Measurements from ENCODE around the gene SLC12A9. TPM values are rescaled to one million over a fixed set of nuclear protein-coding genes. Genes with fewer than 3 reads are reported as not detected.

SLC12A9 gene
- total RNA-seq, 3 donors from 2014 or later = 27.9 to 34.0 (median 33.5) TPM

GRCh38 chr7:100895956-100896731, 43.6 kb downstream of the SLC12A9 start:
- DNase-seq = peak; percentile 58 to 73 (median 71)
- H3K4me1 ChIP-seq (ENCODE audit: low read depth) = peaks cover 34% of the 10 kb centered on the region
- no peaks in the 10 kb centered on the region for H3K9me3 ChIP-seq
- intact Hi-C loops (cut with DNase I, micrococcal nuclease) = loop anchor here (5.0 kb wide), 2 partner anchors 71 to 161 kb away; partner anchors contain the start of gene MUC12 (in 1 of the 2)
- no peaks in the 10 kb centered on the region for H3K36me3 ChIP-seq (ENCODE audit: low read depth)
- TF ChIP-seq CTCF (IDR thresholded peaks at IDR 0.05) = no peak
- H3K4me3 ChIP-seq = no peak overlapping the region
- ATAC-seq = peak; percentile 40

- H3K4me1 ChIP-seq (ENCODE audit: low read depth) = peaks cover 34% of the 10 kb centered on the region
- H3K4me3 ChIP-seq = no peak overlapping the region
- DNase-seq = peak in 2 of 3 donors; percentile 70 to 80
- peak; percentile 47 for TF ChIP-seq CTCF (IDR thresholded peaks at IDR 0.05)
- peaks cover 4% of the 10 kb centered on the region for H3K36me3 ChIP-seq (ENCODE audit: low read depth)
- intact Hi-C loops (cut with DNase I, micrococcal nuclease) = loop anchor here (5.0 kb wide), 2 partner anchors 70 to 160 kb away; partner anchors contain the start of gene MUC12 (in 1 of the 2)
- H3K9me3 ChIP-seq = no peaks in the 10 kb centered on the region
- ATAC-seq = peak; percentile 37
These were observed 44.5 kb downstream of the SLC12A9 start for GRCh38 chr7:100896732-100897608.

GRCh38 chr7:100897772-100898454, 45.4 kb downstream of the SLC12A9 start:
- Histone ChIP-seq H3K9me3 (no peaks in the 10 kb centered on the region), H3K4me3 (no peak overlapping the region), H3K36me3 (ENCODE audit: low read depth) (peaks cover 4% of the 10 kb centered on the region), H3K4me1 (ENCODE audit: low read depth) (peaks cover 40% of the 10 kb centered on the region)
- peak; percentile 73 for ATAC-seq
- no peak for TF ChIP-seq CTCF (IDR thresholded peaks at IDR 0.05)
- intact Hi-C loops (cut with DNase I, micrococcal nuclease) = loop anchor here (5.0 kb wide), 2 partner anchors 69 to 159 kb away; partner anchors contain the start of gene MUC12 (in 1 of the 2)
- DNase-seq = peak in 2 of 3 donors; percentile 58 to 83

GRCh38 chr7:100899432-100899831, 46.9 kb downstream of the SLC12A9 start:
- Histone ChIP-seq H3K9me3 (no peaks in the 10 kb centered on the region), H3K4me1 (ENCODE audit: low read depth) (peaks cover 37% of the 10 kb centered on the region), H3K36me3 (ENCODE audit: low read depth) (peaks cover 4% of the 10 kb centered on the region), H3K4me3 (no peak overlapping the region)
- ATAC-seq = no peak
- no peak for DNase-seq
- intact Hi-C loops (cut with DNase I, micrococcal nuclease) = loop anchor here (5.0 kb wide), 2 partner anchors 68 to 158 kb away; partner anchors contain the start of gene MUC12 (in 1 of the 2)
- no peak for TF ChIP-seq CTCF (IDR thresholded peaks at IDR 0.05)

GRCh38 chr7:100900978-100901377, 48.5 kb downstream of the SLC12A9 start:
- no peak for ATAC-seq

More at GRCh38 chr7:100900978-100901377, 48.5 kb downstream of the SLC12A9 start:
- peaks cover 4% of the 10 kb centered on the region for H3K36me3 ChIP-seq (ENCODE audit: low read depth)
- intact Hi-C loops (cut with DNase I, micrococcal nuclease) = no loop called here
- no peak for TF ChIP-seq CTCF (IDR thresholded peaks at IDR 0.05)
- no peaks in the 10 kb centered on the region for H3K9me3 ChIP-seq
- H3K4me1 ChIP-seq (ENCODE audit: low read depth) = peaks cover 24% of the 10 kb centered on the region
- no peak for DNase-seq
- H3K4me3 ChIP-seq = no peak overlapping the region
